Osteoblast (primary cell): ENCODE measurements around the gene BMP2. TPM values are rescaled to one million over a fixed set of nuclear protein-coding genes. Genes with fewer than 3 reads are reported as not detected.

Experiments
- DNase-seq: peaks from one replicate; pipeline ENCODE4 v3.0.0; 2011; ENCODE audit warnings: low spot score, mixed read lengths; ENCODE audit not compliant: insufficient read length; ENCODE audit errors: missing footprints
- H2AFZ ChIP-seq: 2 replicates; pipeline ENCODE4 v1.6.0; 2011; ENCODE audit warnings: mild to moderate bottlenecking, low read length
- H3K27ac ChIP-seq: 2 replicates; pipeline ENCODE4 v1.5.1; 2011; ENCODE audit warnings: mild to moderate bottlenecking, low read depth, low read length, moderate library complexity
- H3K27me3 ChIP-seq: 2 replicates; pipeline ENCODE4 v1.6.0; 2012; ENCODE audit warnings: mild to moderate bottlenecking, control low read depth, inconsistent platforms, low read length, moderate library complexity; ENCODE audit not compliant: insufficient read depth
- H3K36me3 ChIP-seq: 2 replicates; pipeline ENCODE4 v1.5.1; 2011; ENCODE audit warnings: mild to moderate bottlenecking, low read length, control low read depth, moderate library complexity; ENCODE audit not compliant: insufficient read depth
- H3K4me1 ChIP-seq: 2 replicates; pipeline ENCODE4 v1.5.1; 2011; ENCODE audit warnings: mild to moderate bottlenecking, low read length, control low read depth, moderate library complexity; ENCODE audit not compliant: insufficient read depth
- H3K4me2 ChIP-seq: 2 replicates; pipeline ENCODE4 v1.6.0; 2011; ENCODE audit warnings: mild to moderate bottlenecking, low read length; ENCODE audit not compliant: insufficient read depth
- H3K4me3 ChIP-seq: fragments of 200-600 bp; sonication (generic); 3 replicates; pipeline ENCODE4 v1.5.1; 2012; ENCODE audit warnings: mild to moderate bottlenecking, low read length, inconsistent platforms; ENCODE audit not compliant: insufficient read depth
- H3K79me2 ChIP-seq: 2 replicates; pipeline ENCODE4 v1.6.0; 2012; ENCODE audit warnings: mild to moderate bottlenecking, low read length, control low read depth, inconsistent platforms; ENCODE audit not compliant: insufficient read depth
- H3K9me3 ChIP-seq: 2 replicates; pipeline ENCODE4 v1.5.1; 2011; ENCODE audit warnings: low read depth, low read length, control low read depth
- H4K20me1 ChIP-seq: 2 replicates; pipeline ENCODE4 v1.6.0; 2012; ENCODE audit warnings: mild to moderate bottlenecking, low read length, control low read depth; ENCODE audit not compliant: insufficient read depth
- CTCF ChIP-seq: IDR thresholded peaks from 2 replicates; pipeline ENCODE4 v1.5.1; 2011; ENCODE audit warnings: mild to moderate bottlenecking, low read depth, low read length, moderate library complexity; ENCODE audit errors: extremely low read depth
- total RNA-seq: library from RNA; depleted of rRNA; stranded (reverse); fragments of >200 nt; gene quantifications from 2 replicates; pipeline ENCODE4 v1.2.3, GENCODE V29; 2012

Gene BMP2
- total RNA-seq, 1 donor, result 1.8 TPM

DNA sequence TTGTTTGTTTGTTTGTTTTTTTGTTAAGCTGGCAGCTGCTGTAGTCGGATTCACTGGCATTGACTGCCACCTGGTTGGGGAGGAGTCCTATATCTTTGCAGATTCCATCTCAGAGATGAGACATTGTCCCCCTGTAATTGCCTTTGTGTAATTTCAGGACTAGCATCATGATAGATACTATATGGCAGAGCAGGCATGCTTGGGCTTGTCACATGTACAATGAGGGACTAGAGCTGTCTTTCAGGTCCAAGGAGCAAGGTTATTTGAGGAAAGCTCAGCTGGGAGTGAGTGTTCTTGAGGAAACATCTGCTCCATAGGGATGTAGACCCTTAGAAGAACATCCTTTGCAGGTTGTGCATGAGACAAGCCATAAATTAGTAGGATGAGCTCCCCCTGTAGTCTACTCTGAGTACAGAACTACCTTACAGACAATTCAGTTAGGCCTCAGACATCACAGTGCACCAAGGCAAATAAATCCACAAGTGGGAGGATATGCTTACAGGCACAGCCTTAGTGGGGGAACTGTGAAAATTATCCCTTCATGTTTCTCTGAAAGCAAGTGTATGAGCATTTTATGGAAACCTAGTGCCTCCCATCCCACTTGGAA is 62.1 kb downstream of the BMP2 start:
- peak; percentile 33 for TF ChIP-seq CTCF
- H3K27me3 ChIP-seq, result no peaks in the 10 kb centered on the region
- H3K9me3 ChIP-seq, result no peaks in the 10 kb centered on the region
- H3K4me1 ChIP-seq, result no peaks in the 10 kb centered on the region
- H3K79me2 ChIP-seq, result no peaks in the 10 kb centered on the region
- no peak overlapping the region for H3K4me3 ChIP-seq
- no peak overlapping the region for H3K27ac ChIP-seq
- peak; percentile 71 for DNase-seq
- H3K36me3 ChIP-seq, result no peaks in the 10 kb centered on the region
- no peak overlapping the region for H3K4me2 ChIP-seq
- no peak overlapping the region for H2AFZ ChIP-seq
- no peaks in the 10 kb centered on the region for H4K20me1 ChIP-seq
